Natural killer cell (primary cell): ENCODE results near the gene PPP6R1. TPM values are rescaled to one million over a fixed set of nuclear protein-coding genes. Genes with fewer than 3 reads are reported as not detected.

ENCODE experiments used
- ATAC-seq, 3 donors: fragments of 150-1000 bp in 2 of 3; fragments of 200-7000 bp in 1 of 3; cut with Tn5 transposase; 1 replicate in 1 of 3; 2 replicates in 2 of 3; pipeline ENCODE4 v1.10.0; 2021; ENCODE audit warnings: mild to moderate bottlenecking in 2 of 3, moderate library complexity in 2 of 3
- DNase-seq, 2 donors: peaks; one replicate each; pipeline versions ENCODE4 v3.0.0 to v3.0.0-alpha.2; 2013 to 2021; ENCODE audit warnings: mixed read lengths in 1 of 2
- H3K27ac ChIP-seq: one replicate; pipeline ENCODE4 v1.5.1; 2013; ENCODE audit warnings: mild to moderate bottlenecking, low read length
- H3K27me3 ChIP-seq: one replicate; pipeline ENCODE4 v1.6.1; 2013; ENCODE audit warnings: low read length; ENCODE audit not compliant: control insufficient read depth, insufficient read depth
- H3K36me3 ChIP-seq: one replicate; pipeline ENCODE4 v1.6.1; 2013; ENCODE audit warnings: low read length; ENCODE audit not compliant: control insufficient read depth, insufficient read depth
- H3K4me1 ChIP-seq: one replicate; pipeline ENCODE4 v1.6.1; 2013; ENCODE audit warnings: low read length; ENCODE audit not compliant: control insufficient read depth, insufficient read depth
- H3K4me3 ChIP-seq: one replicate; pipeline ENCODE4 v1.5.1; 2013; ENCODE audit warnings: low read length
- H3K9me3 ChIP-seq: one replicate; pipeline ENCODE4 v1.6.1; 2013; ENCODE audit warnings: low read length; ENCODE audit not compliant: control insufficient read depth, insufficient read depth
- H3K27ac Mint-ChIP-seq, 2 donors: one replicate each; pipeline ENCODE4 v1.8.0; 2022; ENCODE audit warnings: mild to moderate bottlenecking in 2 of 2, mixed read lengths in 2 of 2, moderate library complexity in 1 of 2
- H3K27me3 Mint-ChIP-seq, 2 donors: one replicate each; pipeline ENCODE4 v1.8.0; 2022; ENCODE audit warnings: low read depth in 2 of 2, mixed read lengths in 2 of 2
- H3K36me3 Mint-ChIP-seq: one replicate; pipeline ENCODE4 v1.8.0; 2022; ENCODE audit warnings: mixed read lengths
- H3K4me1 Mint-ChIP-seq, 2 donors: one replicate each; pipeline ENCODE4 v1.8.0; 2022; ENCODE audit warnings: mixed read lengths in 2 of 2
- H3K4me3 Mint-ChIP-seq: one replicate; pipeline ENCODE4 v1.8.0; 2022; ENCODE audit warnings: mild to moderate bottlenecking, moderate library complexity, mixed read lengths
- H3K9me3 Mint-ChIP-seq, 2 donors: one replicate each; pipeline ENCODE4 v1.8.0; 2022; ENCODE audit warnings: mixed read lengths in 2 of 2
- WGBS: methylation state at CpG from one replicate; pipeline ENCODE4 v1.1.7; 2013; ENCODE audit warnings: missing lambda C conversion rate; ENCODE audit not compliant: insufficient coverage; 5-methylcytosine and 5-hydroxymethylcytosine counted together
- intact Hi-C: fragments of 100-400 bp; cut with micrococcal nuclease; formaldehyde crosslinking; loops from one replicate; pipeline ENCODE4 v1.14.2; 2022
- total RNA-seq, 4 donors: library from RNA; stranded (reverse); fragments of 120-200 nt in 1 of 4; gene quantifications; one replicate each; pipeline versions ENCODE4 v1.2.3 to v1.2.4, GENCODE V29; 2013 to 2022
- TF ChIP-seq, protein P1 (sequence below): fragments of 200-600 bp; IDR thresholded peaks from one replicate; pipeline ENCODE4 v1.8.0; 2022; ENCODE audit warnings: antibody characterized with exemption

PPP6R1 gene
- total RNA-seq, 3 donors from 2014 or later (not counting 1 experiment from before 2014, with no cell fraction given), result 252 to 275 (median 260) TPM

GRCh38 chr19:55297267-55297666 lies 38.5 kb upstream of the PPP6R1 start:
- intact Hi-C loops, result no loop called here
- no peak overlapping the region for H3K27ac ChIP-seq
- no peaks in the 10 kb centered on the region for H3K9me3 Mint-ChIP-seq
- DNase-seq (no peak), ATAC-seq (no peak)
- H3K4me1 Mint-ChIP-seq, result peaks cover 0 to 12% of the 10 kb centered on the region in 2 donors
- peaks cover 12% of the 10 kb centered on the region for H3K4me1 ChIP-seq
- no peak overlapping the region for H3K4me3 ChIP-seq
- no peaks in the 10 kb centered on the region for H3K27me3 ChIP-seq
- WGBS, result 79% methylated on average over 10 of the region's 10 CpGs
- TF ChIP-seq, protein P1, sequence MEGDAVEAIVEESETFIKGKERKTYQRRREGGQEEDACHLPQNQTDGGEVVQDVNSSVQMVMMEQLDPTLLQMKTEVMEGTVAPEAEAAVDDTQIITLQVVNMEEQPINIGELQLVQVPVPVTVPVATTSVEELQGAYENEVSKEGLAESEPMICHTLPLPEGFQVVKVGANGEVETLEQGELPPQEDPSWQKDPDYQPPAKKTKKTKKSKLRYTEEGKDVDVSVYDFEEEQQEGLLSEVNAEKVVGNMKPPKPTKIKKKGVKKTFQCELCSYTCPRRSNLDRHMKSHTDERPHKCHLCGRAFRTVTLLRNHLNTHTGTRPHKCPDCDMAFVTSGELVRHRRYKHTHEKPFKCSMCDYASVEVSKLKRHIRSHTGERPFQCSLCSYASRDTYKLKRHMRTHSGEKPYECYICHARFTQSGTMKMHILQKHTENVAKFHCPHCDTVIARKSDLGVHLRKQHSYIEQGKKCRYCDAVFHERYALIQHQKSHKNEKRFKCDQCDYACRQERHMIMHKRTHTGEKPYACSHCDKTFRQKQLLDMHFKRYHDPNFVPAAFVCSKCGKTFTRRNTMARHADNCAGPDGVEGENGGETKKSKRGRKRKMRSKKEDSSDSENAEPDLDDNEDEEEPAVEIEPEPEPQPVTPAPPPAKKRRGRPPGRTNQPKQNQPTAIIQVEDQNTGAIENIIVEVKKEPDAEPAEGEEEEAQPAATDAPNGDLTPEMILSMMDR, result no peak
- no peak overlapping the region for H3K4me3 Mint-ChIP-seq
- no peak overlapping the region for H3K27ac Mint-ChIP-seq
- H3K36me3 ChIP-seq, result no peaks in the 10 kb centered on the region
- H3K36me3 Mint-ChIP-seq, result no peaks in the 10 kb centered on the region
- H3K27me3 Mint-ChIP-seq, result no peaks in the 10 kb centered on the region
- no peaks in the 10 kb centered on the region for H3K9me3 ChIP-seq

DNA sequence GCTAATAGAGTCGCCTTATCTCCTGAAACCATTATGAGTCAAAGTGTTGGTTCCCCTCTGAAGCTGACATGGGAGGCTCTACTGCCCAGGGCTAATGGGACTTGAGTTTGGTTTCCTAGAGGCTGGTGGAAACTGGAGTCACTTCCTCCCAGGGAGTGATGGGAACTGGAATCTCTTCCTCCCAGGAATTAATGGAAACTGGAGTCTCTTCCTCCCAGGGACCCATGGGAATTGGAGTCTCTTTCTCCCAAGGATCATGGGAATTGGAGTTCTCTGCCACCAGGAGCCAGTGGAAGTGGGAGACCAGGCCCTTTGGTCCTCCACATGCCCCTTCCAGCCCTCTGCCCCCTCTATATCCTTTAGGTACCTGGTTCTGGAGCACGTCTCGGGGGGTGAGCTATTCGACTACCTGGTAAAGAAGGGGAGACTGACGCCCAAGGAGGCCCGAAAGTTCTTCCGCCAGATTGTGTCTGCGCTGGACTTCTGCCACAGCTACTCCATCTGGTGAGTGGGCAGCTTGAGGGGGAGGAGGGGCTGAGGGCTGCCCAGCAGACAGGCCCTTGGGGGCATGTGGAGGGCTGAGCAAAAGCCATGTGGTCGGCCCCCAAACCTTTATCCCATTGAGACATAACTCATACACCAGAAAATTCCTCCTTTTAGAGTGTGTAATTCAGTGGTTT lies 30.4 kb upstream of the PPP6R1 start:
- no peaks in the 10 kb centered on the region for H3K27me3 ChIP-seq
- Mint-ChIP-seq H3K36me3 (no peaks in the 10 kb centered on the region), H3K27me3 (no peaks in the 10 kb centered on the region), H3K4me3 (no peak overlapping the region), H3K9me3 (no peaks in the 10 kb centered on the region), H3K27ac (no peak overlapping the region), H3K4me1 (peaks cover 5 to 6% of the 10 kb centered on the region in 2 donors)
- DNase-seq, result no peak
- peaks cover 5% of the 10 kb centered on the region for H3K4me1 ChIP-seq
- TF ChIP-seq, protein P1, result no peak
- H3K36me3 ChIP-seq, result no peaks in the 10 kb centered on the region
- no peak overlapping the region for H3K27ac ChIP-seq
- ATAC-seq, result no peak
- H3K4me3 ChIP-seq, result no peak overlapping the region
- intact Hi-C loops, result no loop called here
- no peaks in the 10 kb centered on the region for H3K9me3 ChIP-seq
- WGBS, result 98% methylated on average over 8 of the region's 9 CpGs

GRCh38 chr19:55287361-55288079 lies 28.7 kb upstream of the PPP6R1 start:
- peaks cover 0 to 7% of the 10 kb centered on the region in 2 donors for H3K27me3 Mint-ChIP-seq

More at GRCh38 chr19:55287361-55288079, 28.7 kb upstream of the PPP6R1 start:
- no peak overlapping the region for H3K27ac ChIP-seq
- no peak for ATAC-seq
- TF ChIP-seq, protein P1, result no peak
- DNase-seq, result no peak
- intact Hi-C loops, result no loop called here
- 94% methylated on average over 21 of the region's 21 CpGs for WGBS
- no peak overlapping the region for H3K4me3 Mint-ChIP-seq
- no peaks in the 10 kb centered on the region for H3K27me3 ChIP-seq
- no peaks in the 10 kb centered on the region for H3K36me3 Mint-ChIP-seq
- peaks cover 13 to 16% of the 10 kb centered on the region in 2 donors for H3K4me1 Mint-ChIP-seq
- no peak overlapping the region for H3K4me3 ChIP-seq
- peaks cover 10% of the 10 kb centered on the region for H3K4me1 ChIP-seq
- no peaks in the 10 kb centered on the region for H3K36me3 ChIP-seq
- no peak overlapping the region for H3K27ac Mint-ChIP-seq
- H3K9me3 Mint-ChIP-seq, result no peaks in the 10 kb centered on the region
- no peaks in the 10 kb centered on the region for H3K9me3 ChIP-seq
